ENCODE results near the gene JAG2. TPM values are rescaled to one million over a fixed set of nuclear protein-coding genes. Genes with fewer than 3 reads are reported as not detected.
A peak's percentile ranks its signal among the peaks of the same experiment; 100 is the strongest.

Gene JAG2
- total and polyA plus RNA-seq, 10 donors: 3.0 to 14.3 (median 6.4) TPM

DNA sequence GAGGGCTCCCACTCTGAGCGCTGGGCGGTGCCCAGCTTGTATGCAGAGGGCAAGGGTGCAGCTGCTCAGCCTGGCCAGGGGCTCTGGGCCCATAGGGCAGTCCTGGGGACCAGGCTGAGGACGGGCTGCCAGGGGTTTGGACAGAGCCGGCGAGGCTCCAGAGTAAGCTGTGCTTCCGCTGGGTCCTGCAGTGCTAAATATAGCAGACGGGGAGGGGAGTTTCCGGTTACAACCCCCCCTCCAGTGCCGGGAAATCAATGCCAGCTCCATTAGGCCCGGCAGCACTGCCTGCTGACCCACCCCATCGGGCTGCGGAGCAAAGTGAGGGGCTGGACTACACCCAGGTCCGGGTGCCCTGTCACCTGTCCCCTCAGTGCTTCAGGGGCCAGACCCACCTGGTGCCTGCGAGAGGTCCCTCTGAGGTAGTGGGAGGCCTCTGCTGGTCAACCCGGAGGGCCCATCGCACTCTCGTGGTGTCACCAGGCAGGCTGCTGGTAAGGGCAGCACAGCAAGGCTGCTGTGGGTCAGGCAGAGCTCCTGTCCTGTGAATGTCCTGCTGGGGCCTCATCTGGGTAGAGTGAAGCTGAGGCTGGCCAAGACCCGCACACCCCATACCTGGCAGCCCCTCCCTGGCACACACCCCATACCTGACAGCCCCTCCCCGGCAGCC is 2.6 kb upstream of the JAG2 start:
- intact Hi-C loops (cut with DNase I; ENCODE audit: low total_unique reads): no loop called here
- no peak overlapping the region for H3K4me3 ChIP-seq
- WGBS, 5 donors: 20 to 36% (median 26%) methylated on average over 6 to 19 of the region's 19 CpGs
- peak overlapping the region in 3 of 8 donors; percentile 9 to 21 (median 10) for H3K27ac ChIP-seq
- peaks cover 0 to 57% (median 36%) of the 10 kb centered on the region in 7 donors for H3K27me3 ChIP-seq (replicated peaks in 1 of 7)
- DNase-seq: no peak
- no peak for TF ChIP-seq POLR2A (IDR thresholded peaks at IDR 0.05)
- TF ChIP-seq POLR2AphosphoS5 (IDR thresholded peaks at IDR 0.05): no peak
- TF ChIP-seq, protein P1, sequence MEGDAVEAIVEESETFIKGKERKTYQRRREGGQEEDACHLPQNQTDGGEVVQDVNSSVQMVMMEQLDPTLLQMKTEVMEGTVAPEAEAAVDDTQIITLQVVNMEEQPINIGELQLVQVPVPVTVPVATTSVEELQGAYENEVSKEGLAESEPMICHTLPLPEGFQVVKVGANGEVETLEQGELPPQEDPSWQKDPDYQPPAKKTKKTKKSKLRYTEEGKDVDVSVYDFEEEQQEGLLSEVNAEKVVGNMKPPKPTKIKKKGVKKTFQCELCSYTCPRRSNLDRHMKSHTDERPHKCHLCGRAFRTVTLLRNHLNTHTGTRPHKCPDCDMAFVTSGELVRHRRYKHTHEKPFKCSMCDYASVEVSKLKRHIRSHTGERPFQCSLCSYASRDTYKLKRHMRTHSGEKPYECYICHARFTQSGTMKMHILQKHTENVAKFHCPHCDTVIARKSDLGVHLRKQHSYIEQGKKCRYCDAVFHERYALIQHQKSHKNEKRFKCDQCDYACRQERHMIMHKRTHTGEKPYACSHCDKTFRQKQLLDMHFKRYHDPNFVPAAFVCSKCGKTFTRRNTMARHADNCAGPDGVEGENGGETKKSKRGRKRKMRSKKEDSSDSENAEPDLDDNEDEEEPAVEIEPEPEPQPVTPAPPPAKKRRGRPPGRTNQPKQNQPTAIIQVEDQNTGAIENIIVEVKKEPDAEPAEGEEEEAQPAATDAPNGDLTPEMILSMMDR (IDR thresholded peaks at IDR 0.05 in 8 of 11, conservative IDR thresholded peaks at IDR 0.05 in 3 of 11): no peak
- H3K4me1 ChIP-seq: peaks cover 10 to 69% (median 51%) of the 10 kb centered on the region in 6 donors
- no peaks in the 10 kb centered on the region for H3K36me3 ChIP-seq
- no peaks in the 10 kb centered on the region for H3K9me3 ChIP-seq

DNA sequence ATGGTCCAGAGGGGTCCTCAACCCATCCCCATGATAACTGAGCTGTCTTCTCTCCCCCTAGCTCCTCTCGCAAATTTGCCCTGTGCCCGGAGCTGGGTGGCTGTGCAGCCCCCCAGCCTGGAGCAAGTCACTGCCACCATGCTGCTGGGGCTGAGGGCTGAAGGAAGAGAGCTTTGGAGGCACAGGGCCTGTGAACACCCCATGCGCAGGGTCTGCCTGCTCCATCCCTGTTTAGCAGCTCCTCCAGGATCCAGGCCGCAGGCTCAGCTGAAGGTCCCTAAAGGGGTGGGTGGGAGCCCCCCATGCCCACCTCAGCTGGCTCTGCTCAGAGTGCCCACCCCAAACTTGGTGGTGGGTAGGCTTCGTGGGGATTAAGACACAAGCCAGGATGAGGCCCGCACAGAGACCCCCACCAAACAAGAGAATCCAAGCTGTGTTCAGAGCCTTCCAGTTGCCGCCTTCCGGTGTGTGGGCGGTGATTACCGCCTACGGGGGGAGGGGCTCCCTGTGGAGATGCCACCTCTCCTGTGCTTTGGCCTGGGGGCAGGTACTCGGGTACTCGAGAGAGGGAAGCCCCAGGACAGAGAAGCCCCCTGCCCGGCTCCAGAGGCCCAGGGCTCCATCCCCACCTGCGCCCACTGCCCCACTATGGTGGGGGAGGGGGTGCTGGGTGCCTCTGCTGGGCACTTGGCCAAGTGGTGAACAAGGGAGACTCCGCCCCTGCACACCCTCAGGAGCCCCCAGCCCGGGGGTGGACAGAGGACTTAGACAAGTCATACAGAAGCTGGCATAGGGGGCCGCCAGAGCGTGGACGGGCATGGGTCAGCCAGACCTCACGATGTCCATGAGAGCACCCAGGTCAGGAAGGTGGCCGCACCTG is 1.4 kb upstream of the JAG2 start:
- no peak for DNase-seq
- Histone ChIP-seq H3K9me3 (no peaks in the 10 kb centered on the region), H3K36me3 (no peaks in the 10 kb centered on the region), H3K27ac (no peak overlapping the region), H3K27me3 (replicated peaks in 1 of 7) (peaks cover 0 to 67% (median 38%) of the 10 kb centered on the region in 7 donors), H3K4me3 (no peak overlapping the region), H3K4me1 (peaks cover 9 to 62% (median 46%) of the 10 kb centered on the region in 6 donors)
- TF ChIP-seq POLR2A (IDR thresholded peaks at IDR 0.05) (no peak), POLR2AphosphoS5 (IDR thresholded peaks at IDR 0.05) (no peak)
- TF ChIP-seq, protein P1 (IDR thresholded peaks at IDR 0.05 in 8 of 11, conservative IDR thresholded peaks at IDR 0.05 in 3 of 11): no peak
- intact Hi-C loops (cut with DNase I; ENCODE audit: low total_unique reads): no loop called here
- 55 to 83% (median 72%) methylated on average over 14 to 22 of the region's 22 CpGs for WGBS, 5 donors

DNA sequence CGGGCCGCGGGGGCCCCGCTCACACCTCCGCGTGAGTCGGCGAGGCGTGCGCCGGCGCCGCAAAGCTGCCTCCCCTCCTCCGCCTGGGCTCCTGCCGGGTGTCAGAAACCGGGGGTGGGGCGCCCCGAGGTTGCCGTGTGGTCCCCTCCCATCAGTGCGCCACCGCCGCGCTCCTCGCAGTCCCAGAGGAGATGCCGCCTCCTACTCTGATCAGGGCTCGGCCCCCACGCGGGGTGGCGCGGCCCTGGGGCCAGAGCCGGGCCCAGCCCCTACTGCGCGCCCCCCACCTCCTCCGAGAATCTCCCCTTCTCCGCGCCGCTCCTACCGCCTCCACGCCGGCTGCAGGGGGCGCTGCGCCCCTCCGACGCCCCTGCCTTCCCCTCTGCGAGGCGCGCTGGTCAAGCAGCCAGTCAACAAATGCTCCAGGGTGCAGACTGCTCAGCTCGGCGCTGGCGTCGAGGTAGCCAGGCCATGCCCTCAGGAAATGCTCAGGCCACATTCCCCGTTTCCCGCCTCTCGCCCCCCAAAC is 467 bp upstream of the JAG2 start:
- 6 to 12% (median 10%) methylated on average over 16 to 54 of the region's 54 CpGs for WGBS, 5 donors
- H3K36me3 ChIP-seq: no peaks in the 10 kb centered on the region
- H3K9me3 ChIP-seq: no peaks in the 10 kb centered on the region
- no peak for DNase-seq
- H3K4me1 ChIP-seq: peaks cover 4 to 55% (median 36%) of the 10 kb centered on the region in 6 donors
- peak overlapping the region in 2 of 8 donors; percentile 33 to 42 for H3K27ac ChIP-seq
- intact Hi-C loops (cut with DNase I; ENCODE audit: low total_unique reads): no loop called here
- H3K27me3 ChIP-seq (replicated peaks in 1 of 7): peaks cover 0 to 67% (median 38%) of the 10 kb centered on the region in 7 donors
- TF ChIP-seq POLR2AphosphoS5 (IDR thresholded peaks at IDR 0.05): peak in 1 of 3 donors; percentile 33
- no peak for TF ChIP-seq POLR2A (IDR thresholded peaks at IDR 0.05)
- TF ChIP-seq, protein P1 (IDR thresholded peaks at IDR 0.05 in 8 of 11, conservative IDR thresholded peaks at IDR 0.05 in 3 of 11): peak; percentile 7 to 72 (median 44)
- peak overlapping the region in 7 of 8 donors; percentile 20 to 73 (median 37) for H3K4me3 ChIP-seq

All from spleen (tissue), 11 donors.